GM12878 (cell line): Measurements from ENCODE around the gene PRRC2B. TPM values are rescaled to one million over a fixed set of nuclear protein-coding genes. Genes with fewer than 3 reads are reported as not detected.

ENCODE experiments used
- ATAC-seq: fragments of 200-7000 bp; cut with Tn5 transposase; 3 replicates; pipeline ENCODE4 v1.9.1; 2020; ENCODE audit warnings: mild to moderate bottlenecking, moderate library complexity
- BruUV-seq: library from RNA; stranded (reverse); fragments of 400-500 nt; replicated peaks from 2 replicates; lab custom pipeline; 2021; lab: Mats Ljungman, UMichigan
- CTCF ChIA-PET: fragments of 300-600 bp; sonication (Branson Sonifier 250); formaldehyde crosslinking; extraction: SDS; loops from one replicate; lab custom pipeline; 2021; ENCODE audit warnings: inconsistent platforms; lab: Yijun Ruan, JAX
- POLR2A ChIA-PET: fragments of 350-600 bp; formaldehyde crosslinking; extraction: SDS; loops from one replicate; lab custom pipeline; 2021; ENCODE audit warnings: inconsistent platforms; lab: Charles Lee
- RAD21 ChIA-PET: fragments of 300-600 bp; sonication (Branson Sonifier 250); formaldehyde crosslinking; loops from one replicate; lab custom pipeline; 2023; ENCODE audit warnings: antibody characterized with exemption; ENCODE audit not compliant: unreplicated experiment; lab: Charles Lee
- SMC1A ChIA-PET: fragments of 300-600 bp; sonication (Branson Sonifier 250); formaldehyde crosslinking; loops from one replicate; lab custom pipeline; 2023; ENCODE audit not compliant: unreplicated experiment, uncharacterized antibody; lab: Charles Lee
- DNase-seq: peaks from one replicate; pipeline ENCODE4 v3.0.0-alpha.2; 2011; ENCODE audit warnings: low read depth, low spot score
- FAIRE-seq: peaks from 3 replicates; lab custom pipeline; 2011; peaks lifted over from hg19 to GRCh38; lab: Jason Lieb, UNC
- H2AFZ ChIP-seq: 2 replicates; pipeline ENCODE4 v1.6.0; 2011; ENCODE audit warnings: low read depth, low read length, control low read depth; ENCODE audit not compliant: control insufficient read depth
- H3K27ac ChIP-seq: 2 replicates; pipeline ENCODE4 v1.5.1; 2011; ENCODE audit warnings: control low read depth; ENCODE audit not compliant: control insufficient read depth, insufficient read depth
- H3K27me3 ChIP-seq, 2 experiments: replicated peaks in 1 of 2; 2 replicates each; pipeline versions ENCODE4 v1.6.0 to v1.6.1; 2011; ENCODE audit warnings: low read length in 1 of 2; ENCODE audit not compliant: control insufficient read depth in 2 of 2, insufficient read depth in 2 of 2
- H3K36me3 ChIP-seq, 2 experiments: 2 replicates each; pipeline ENCODE4 v1.5.1; 2011; ENCODE audit warnings: low read length in 1 of 2; ENCODE audit not compliant: control insufficient read depth in 2 of 2, insufficient read depth in 2 of 2
- H3K4me1 ChIP-seq: 2 replicates; pipeline ENCODE4 v1.6.1; 2011; ENCODE audit warnings: mild to moderate bottlenecking, low read length, moderate library complexity, mixed read lengths; ENCODE audit not compliant: control insufficient read depth, insufficient read depth
- H3K4me2 ChIP-seq: 2 replicates; pipeline ENCODE4 v1.6.0; 2011; ENCODE audit warnings: control low read depth; ENCODE audit not compliant: control insufficient read depth, insufficient read depth
- H3K4me3 ChIP-seq: fragments of 200-600 bp; sonication (generic); 2 replicates; pipeline ENCODE4 v1.5.1; 2016
- H3K79me2 ChIP-seq: 2 replicates; pipeline ENCODE4 v1.6.0; 2011; ENCODE audit warnings: low read length; ENCODE audit not compliant: control insufficient read depth, insufficient read depth
- H3K9ac ChIP-seq: 2 replicates; pipeline ENCODE4 v1.8.0; 2011; ENCODE audit warnings: low read length, control low read depth, mixed read lengths; ENCODE audit not compliant: control insufficient read depth, insufficient read depth
- H3K9me3 ChIP-seq: replicated peaks from 3 replicates; pipeline ENCODE4 v1.5.1; 2011; ENCODE audit warnings: mild to moderate bottlenecking, low read length; ENCODE audit not compliant: control insufficient read depth, insufficient read depth
- H4K20me1 ChIP-seq: 2 replicates; pipeline ENCODE4 v1.6.0; 2011; ENCODE audit not compliant: control insufficient read depth, insufficient read depth
- ATF7 ChIP-seq: fragments of 450-650 bp; IDR thresholded peaks from 2 replicates; pipeline ENCODE4 v1.6.1; 2016; ENCODE audit warnings: low read depth, mild to moderate bottlenecking
- CBX5 ChIP-seq: sonication (generic); IDR thresholded peaks from 2 replicates; pipeline ENCODE4 v1.6.1; 2016; ENCODE audit warnings: low read depth, moderate library complexity, mild to moderate bottlenecking, inconsistent platforms
- CEBPB ChIP-seq, 2 experiments: fragments of 150-350 bp in 1 of 2; IDR thresholded peaks; 2 replicates each; pipeline ENCODE4 v1.6.1; 2012 to 2014; ENCODE audit warnings: low read depth in 2 of 2, low read length in 2 of 2, borderline replicate concordance in 1 of 2, inconsistent platforms in 1 of 2
- CREB1 ChIP-seq: IDR thresholded peaks from 2 replicates; pipeline ENCODE4 v1.6.1; 2012; ENCODE audit warnings: low read depth, mild to moderate bottlenecking, inconsistent platforms
- HDAC6 ChIP-seq: fragments of 200-600 bp; sonication (generic); IDR thresholded peaks from one replicate; pipeline ENCODE4 v1.8.0; 2017; ENCODE audit warnings: antibody characterized with exemption; ENCODE audit not compliant: unreplicated experiment
- KDM1A ChIP-seq: fragments of 200-600 bp; sonication (generic); IDR thresholded peaks from 2 replicates; pipeline ENCODE4 v1.6.1; 2016; ENCODE audit warnings: borderline replicate concordance
- LARP7 ChIP-seq: fragments of 450-650 bp; IDR thresholded peaks from 2 replicates; pipeline ENCODE4 v1.6.1; 2017; ENCODE audit warnings: mild to moderate bottlenecking
- MEF2B ChIP-seq: fragments of 450-650 bp; IDR thresholded peaks from 2 replicates; pipeline ENCODE4 v1.6.1; 2018; ENCODE audit warnings: mild to moderate bottlenecking, moderate library complexity; ENCODE audit not compliant: partially characterized antibody, poor library complexity, severe bottlenecking
- PML ChIP-seq: IDR thresholded peaks from 2 replicates; pipeline ENCODE4 v1.6.1; 2012; ENCODE audit warnings: low read length, inconsistent platforms
- POLR2AphosphoS5 ChIP-seq: IDR thresholded peaks from 2 replicates; pipeline ENCODE4 v1.6.1; 2011; ENCODE audit warnings: mild to moderate bottlenecking, low read length, inconsistent platforms
- RB1 ChIP-seq: fragments of 450-650 bp; formaldehyde crosslinking; IDR thresholded peaks from 2 replicates; pipeline ENCODE4 v1.6.1; 2017; ENCODE audit warnings: mild to moderate bottlenecking, borderline replicate concordance
- SMC3 ChIP-seq: IDR thresholded peaks from 2 replicates; pipeline ENCODE4 v1.6.1; 2011; ENCODE audit warnings: low read length, improper control_type of control experiment, borderline replicate concordance
- STAT3 ChIP-seq: IDR thresholded peaks from 2 replicates; pipeline ENCODE4 v1.6.1; 2011; ENCODE audit warnings: low read depth, low read length, improper control_type of control experiment
- ZNF207 ChIP-seq: fragments of 450-650 bp; IDR thresholded peaks from 2 replicates; pipeline ENCODE4 v1.6.1; 2014; ENCODE audit warnings: antibody characterized with exemption, mild to moderate bottlenecking, borderline replicate concordance
- in situ Hi-C: fragments of 300-500 bp; cut with MboI; formaldehyde crosslinking; loops from 9 replicates; pipeline ENCODE4 v1.14.3; 2018; ENCODE audit warnings: mixed read lengths
- intact Hi-C: fragments of 100-400 bp; cut with micrococcal nuclease; formaldehyde crosslinking; loops from one replicate; pipeline ENCODE4 v1.14.2; 2022; ENCODE audit not compliant: unreplicated experiment
- polyA plus RNA-seq, 11 experiments: library from polyadenylated mRNA; depleted of rRNA in 4 of 11; unstranded in 6 of 11; stranded (reverse) in 5 of 11; fragments of >200 nt; fragmentation: Nextera tagmentation in 4 of 11; fragmentation: Illumina TruSeq in 1 of 11; extraction: Ambion mirVana in 4 of 11; extraction: Trizol in 1 of 11; gene quantifications; 1 replicate in 1 of 11; 2 replicates in 10 of 11; pipeline versions ENCODE4 v1.2.1 to v1.2.3, GENCODE V29; 2011 to 2016; ENCODE audit warnings: inconsistent platforms in 2 of 11, missing spikeins in 2 of 11, low read depth in 1 of 11
- total RNA-seq, 4 experiments: library from RNA; depleted of rRNA in 3 of 4; stranded (reverse); fragments of >200 nt in 3 of 4; fragmentation: Illumina TruSeq in 1 of 4; extraction: Trizol in 1 of 4; gene quantifications; 2 replicates each; pipeline versions ENCODE4 v1.2.1 to v1.2.3, GENCODE V29; 2013 to 2021
- TF ChIP-seq, protein P1 (sequence below): fragments of 450-650 bp; IDR thresholded peaks from 2 replicates; pipeline ENCODE4 v1.6.1; 2016; ENCODE audit warnings: mild to moderate bottlenecking, moderate library complexity, borderline replicate concordance
- TF ChIP-seq, protein P2 (sequence below): IDR thresholded peaks from 2 replicates; pipeline ENCODE4 v1.6.1; 2011; ENCODE audit warnings: borderline replicate concordance, low read depth, mild to moderate bottlenecking, moderate library complexity, low read length; ENCODE audit not compliant: insufficient read depth, poor library complexity, severe bottlenecking

Gene PRRC2B
- total and polyA plus RNA-seq, 10 of the 15 experiments (the other 5 are each of a cell fraction or from before 2014, with no cell fraction given) = 0.84 to 155 (median 28.7) TPM

DNA sequence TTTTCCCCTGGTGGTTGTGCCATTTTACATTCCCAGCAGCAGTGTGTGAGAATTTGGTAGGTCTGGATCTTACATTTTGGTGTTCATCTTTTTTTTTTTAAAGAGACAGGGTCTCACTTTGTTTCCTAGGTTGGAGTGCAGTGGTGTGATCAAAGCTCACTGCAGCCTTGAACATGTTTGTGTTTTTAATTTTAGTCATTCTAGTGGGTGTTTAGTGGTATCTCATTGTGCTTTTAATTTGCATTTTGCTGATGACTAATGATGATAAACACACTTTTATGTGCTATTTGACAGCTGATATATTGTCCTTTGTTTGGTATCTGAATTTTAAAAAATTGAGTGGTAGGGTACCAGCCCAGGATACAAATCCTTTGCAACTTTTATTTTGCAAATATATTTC lies 55.4 kb downstream of the PRRC2B start:
- Histone ChIP-seq H2AFZ (no peak overlapping the region), H3K4me3 (no peak overlapping the region), H3K9me3 (no peaks in the 10 kb centered on the region), H3K4me1 (no peaks in the 10 kb centered on the region), H3K36me3 (peaks cover 20 to 51% of the 10 kb centered on the region in 2 experiments), H4K20me1 (0 out of 2 replicates have a peak, but pooled peaks cover 2% of the 10 kb centered on the region), H3K9ac (no peak overlapping the region), H3K79me2 (peaks cover 1% of the 10 kb centered on the region), H3K4me2 (no peak overlapping the region), H3K27ac (no peak overlapping the region), H3K27me3 (no peaks in the 10 kb centered on the region)
- SMC1A ChIA-PET = interaction anchor here (0.8 kb wide), 1 partner anchor 32 kb away, joined by 3 read pairs; no protein-coding TSS in a partner anchor
- CTCF ChIA-PET = no interaction called here
- RAD21 ChIA-PET = no interaction called here
- DNase-seq (no peak), FAIRE-seq (no peak), ATAC-seq (no peak)
- intact Hi-C loops = no loop called here
- no peak for TF ChIP-seq HDAC6
- no peak for TF ChIP-seq STAT3
- no peak for TF ChIP-seq CBX5
- no peak for TF ChIP-seq CEBPB (IDR thresholded peaks at IDR 0.05; ENCODE audit: borderline replicate concordance in 1 of 2, low read depth in 2 of 2, low read length in 2 of 2)
- TF ChIP-seq, protein P1, sequence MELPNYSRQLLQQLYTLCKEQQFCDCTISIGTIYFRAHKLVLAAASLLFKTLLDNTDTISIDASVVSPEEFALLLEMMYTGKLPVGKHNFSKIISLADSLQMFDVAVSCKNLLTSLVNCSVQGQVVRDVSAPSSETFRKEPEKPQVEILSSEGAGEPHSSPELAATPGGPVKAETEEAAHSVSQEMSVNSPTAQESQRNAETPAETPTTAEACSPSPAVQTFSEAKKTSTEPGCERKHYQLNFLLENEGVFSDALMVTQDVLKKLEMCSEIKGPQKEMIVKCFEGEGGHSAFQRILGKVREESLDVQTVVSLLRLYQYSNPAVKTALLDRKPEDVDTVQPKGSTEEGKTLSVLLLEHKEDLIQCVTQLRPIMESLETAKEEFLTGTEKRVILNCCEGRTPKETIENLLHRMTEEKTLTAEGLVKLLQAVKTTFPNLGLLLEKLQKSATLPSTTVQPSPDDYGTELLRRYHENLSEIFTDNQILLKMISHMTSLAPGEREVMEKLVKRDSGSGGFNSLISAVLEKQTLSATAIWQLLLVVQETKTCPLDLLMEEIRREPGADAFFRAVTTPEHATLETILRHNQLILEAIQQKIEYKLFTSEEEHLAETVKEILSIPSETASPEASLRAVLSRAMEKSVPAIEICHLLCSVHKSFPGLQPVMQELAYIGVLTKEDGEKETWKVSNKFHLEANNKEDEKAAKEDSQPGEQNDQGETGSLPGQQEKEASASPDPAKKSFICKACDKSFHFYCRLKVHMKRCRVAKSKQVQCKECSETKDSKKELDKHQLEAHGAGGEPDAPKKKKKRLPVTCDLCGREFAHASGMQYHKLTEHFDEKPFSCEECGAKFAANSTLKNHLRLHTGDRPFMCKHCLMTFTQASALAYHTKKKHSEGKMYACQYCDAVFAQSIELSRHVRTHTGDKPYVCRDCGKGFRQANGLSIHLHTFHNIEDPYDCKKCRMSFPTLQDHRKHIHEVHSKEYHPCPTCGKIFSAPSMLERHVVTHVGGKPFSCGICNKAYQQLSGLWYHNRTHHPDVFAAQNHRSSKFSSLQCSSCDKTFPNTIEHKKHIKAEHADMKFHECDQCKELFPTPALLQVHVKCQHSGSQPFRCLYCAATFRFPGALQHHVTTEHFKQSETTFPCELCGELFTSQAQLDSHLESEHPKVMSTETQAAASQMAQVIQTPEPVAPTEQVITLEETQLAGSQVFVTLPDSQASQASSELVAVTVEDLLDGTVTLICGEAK = no peak
- TF ChIP-seq, protein P2, sequence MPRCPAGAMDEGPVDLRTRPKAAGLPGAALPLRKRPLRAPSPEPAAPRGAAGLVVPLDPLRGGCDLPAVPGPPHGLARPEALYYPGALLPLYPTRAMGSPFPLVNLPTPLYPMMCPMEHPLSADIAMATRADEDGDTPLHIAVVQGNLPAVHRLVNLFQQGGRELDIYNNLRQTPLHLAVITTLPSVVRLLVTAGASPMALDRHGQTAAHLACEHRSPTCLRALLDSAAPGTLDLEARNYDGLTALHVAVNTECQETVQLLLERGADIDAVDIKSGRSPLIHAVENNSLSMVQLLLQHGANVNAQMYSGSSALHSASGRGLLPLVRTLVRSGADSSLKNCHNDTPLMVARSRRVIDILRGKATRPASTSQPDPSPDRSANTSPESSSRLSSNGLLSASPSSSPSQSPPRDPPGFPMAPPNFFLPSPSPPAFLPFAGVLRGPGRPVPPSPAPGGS = no peak
- no peak for TF ChIP-seq LARP7
- TF ChIP-seq POLR2AphosphoS5 = no peak
- no peak for TF ChIP-seq SMC3
- no peak for TF ChIP-seq CREB1
- no peak for TF ChIP-seq RB1
- TF ChIP-seq PML = no peak
- TF ChIP-seq MEF2B = no peak
- no peak for TF ChIP-seq ZNF207
- no peak for TF ChIP-seq ATF7
- no peak for TF ChIP-seq KDM1A
- in situ Hi-C loops = no loop called here
- no TSS peak for BruUV-seq
- POLR2A ChIA-PET = no interaction called here
